Small intestine (tissue), 7 donors: ENCODE results near the gene USP6. TPM values are rescaled to one million over a fixed set of nuclear protein-coding genes. Genes with fewer than 3 reads are reported as not detected.
A peak's percentile ranks its signal among the peaks of the same experiment; 100 is the strongest.

ENCODE experiments used
- DNase-seq, 2 donors: peaks; one replicate each; pipeline versions ENCODE4 v3.0.0 to v3.0.0-alpha.2; 2013
- FAIRE-seq: peaks from 2 replicates; lab custom pipeline; 2012; peaks lifted over from hg19 to GRCh38; lab: Jason Lieb, UNC
- H3K27ac ChIP-seq, 3 donors: one replicate each; pipeline ENCODE4 v1.5.1; 2013; ENCODE audit warnings: low read length in 2 of 3, mild to moderate bottlenecking in 2 of 3, control low read depth in 1 of 3, inconsistent platforms in 1 of 3, low read depth in 1 of 3, moderate library complexity in 1 of 3
- H3K27me3 ChIP-seq, 3 donors: one replicate each; pipeline ENCODE4 v1.6.1; 2013; ENCODE audit warnings: low read length in 3 of 3, inconsistent platforms in 1 of 3; ENCODE audit not compliant: control insufficient read depth in 3 of 3, insufficient read depth in 3 of 3
- H3K36me3 ChIP-seq, 3 donors: one replicate each; pipeline ENCODE4 v1.6.1; 2013; ENCODE audit warnings: low read length in 3 of 3, inconsistent platforms in 1 of 3, low read depth in 1 of 3, mild to moderate bottlenecking in 1 of 3, moderate library complexity in 1 of 3; ENCODE audit not compliant: control insufficient read depth in 3 of 3, insufficient read depth in 2 of 3
- H3K4me1 ChIP-seq, 3 donors: one replicate each; pipeline ENCODE4 v1.6.1; 2013; ENCODE audit warnings: low read length in 2 of 3, inconsistent platforms in 1 of 3, low read depth in 1 of 3, mild to moderate bottlenecking in 1 of 3, moderate library complexity in 1 of 3; ENCODE audit not compliant: control insufficient read depth in 3 of 3, insufficient read depth in 2 of 3
- H3K4me3 ChIP-seq, 3 donors: one replicate each; pipeline ENCODE4 v1.5.1; 2013; ENCODE audit warnings: low read length in 3 of 3, control low read depth in 1 of 3, inconsistent platforms in 1 of 3, low read depth in 1 of 3, mild to moderate bottlenecking in 1 of 3, moderate library complexity in 1 of 3
- H3K9me3 ChIP-seq, 2 donors: one replicate each; pipeline ENCODE4 v1.6.1; 2013; ENCODE audit warnings: low read depth in 1 of 2, low read length in 1 of 2; ENCODE audit not compliant: control insufficient read depth in 2 of 2, insufficient read depth in 1 of 2
- whole genome bisulfite sequencing, 3 donors: extraction: QIAGEN DNeasy Blood & Tissue Kit; methylation state at CpG; one replicate each; pipeline ENCODE4 v1.1.7; 2013; 5-methylcytosine and 5-hydroxymethylcytosine counted together
- polyA plus RNA-seq, 4 donors: library from polyadenylated mRNA; stranded (reverse) in 3 of 4; unstranded in 1 of 4; fragments of 200-250 nt in 3 of 4; fragments of 120-200 nt in 1 of 4; gene quantifications; one replicate each; pipeline versions ENCODE4 v1.2.1 to v1.2.3, GENCODE V29; 2013
- donor health status: healthy with polysubstance abuse.
- donor health status: control.
- donor health status: control.
- donor health status: Bipolar disorder and iron deficiency.
- donor health status: healthy.

Gene USP6
- polyA plus RNA-seq, 4 donors = 0.03 to 0.44 TPM; not detected in 2

GRCh38 chr17:5200360-5200759, 84.5 kb downstream of the USP6 start:
- no peak for DNase-seq
- WGBS, 3 donors = 48 to 69% (median 49%) methylated on average over 2 of the region's 2 CpGs
- Histone ChIP-seq H3K36me3 (peaks cover 0 to 7% (median 0%) of the 10 kb centered on the region in 3 donors), H3K27me3 (no peaks in the 10 kb centered on the region), H3K4me3 (no peak overlapping the region), H3K9me3 (peaks cover 0 to 4% of the 10 kb centered on the region in 2 donors), H3K4me1 (no peaks in the 10 kb centered on the region), H3K27ac (no peak overlapping the region)
- FAIRE-seq = no peak

GRCh38 chr17:5201011-5201410, 85.2 kb downstream of the USP6 start:
- FAIRE-seq = no peak
- H3K9me3 ChIP-seq = peaks cover 0 to 4% of the 10 kb centered on the region in 2 donors
- H3K4me3 ChIP-seq = no peak overlapping the region
- H3K27me3 ChIP-seq = no peaks in the 10 kb centered on the region
- H3K4me1 ChIP-seq = no peaks in the 10 kb centered on the region
- 92 to 97% (median 94%) methylated on average over 8 of the region's 8 CpGs for WGBS, 3 donors
- DNase-seq = no peak
- H3K36me3 ChIP-seq = peaks cover 0 to 7% (median 0%) of the 10 kb centered on the region in 3 donors
- no peak overlapping the region for H3K27ac ChIP-seq

- DNase-seq (no peak), FAIRE-seq (no peak)
- H3K9me3 ChIP-seq = peaks cover 0 to 4% of the 10 kb centered on the region in 2 donors
- 93 to 96% (median 96%) methylated on average over 14 of the region's 14 CpGs for WGBS, 3 donors
- H3K4me1 ChIP-seq = no peaks in the 10 kb centered on the region
- H3K27ac ChIP-seq = no peak overlapping the region
- H3K27me3 ChIP-seq = no peaks in the 10 kb centered on the region
- H3K36me3 ChIP-seq = peaks cover 0 to 7% (median 0%) of the 10 kb centered on the region in 3 donors
- no peak overlapping the region for H3K4me3 ChIP-seq
These were observed 87.5 kb downstream of the USP6 start for GRCh38 chr17:5203178-5203907.

GRCh38 chr17:5203908-5204294, 88.1 kb downstream of the USP6 start:
- 81 to 95% (median 87%) methylated on average over 1 of the region's 1 CpG for WGBS, 3 donors
- no peak overlapping the region for H3K27ac ChIP-seq
- H3K4me1 ChIP-seq = no peaks in the 10 kb centered on the region

DNA sequence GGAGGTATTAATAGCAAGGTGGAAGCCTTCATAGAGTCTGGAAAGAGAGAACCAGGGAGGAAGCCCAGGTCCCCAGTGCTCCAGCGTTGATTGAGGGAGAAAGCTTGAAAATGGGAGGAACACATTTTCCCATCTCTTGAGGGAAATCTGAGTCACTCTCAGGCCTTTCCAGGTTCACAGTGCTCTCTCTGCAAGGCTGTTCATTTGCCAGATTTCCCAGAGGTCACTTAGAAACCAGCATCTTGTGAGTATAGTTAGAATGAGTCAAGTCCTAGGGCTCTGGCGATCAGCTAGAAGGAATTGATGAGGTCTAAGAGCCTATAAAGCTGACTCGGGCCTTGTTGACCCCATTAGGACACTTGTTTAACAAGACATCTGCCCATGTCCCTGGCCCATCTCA, 93.6 kb downstream of the USP6 start:
- no peaks in the 10 kb centered on the region for H3K4me1 ChIP-seq
- peaks cover 0 to 12% (median 3%) of the 10 kb centered on the region in 3 donors for H3K36me3 ChIP-seq
- no peak overlapping the region for H3K4me3 ChIP-seq
- no peak for DNase-seq
- FAIRE-seq = no peak
- WGBS, 3 donors = 91 to 100% (median 92%) methylated on average over 3 of the region's 3 CpGs
- H3K27ac ChIP-seq = no peak overlapping the region
- H3K27me3 ChIP-seq = no peaks in the 10 kb centered on the region
- H3K9me3 ChIP-seq = peaks cover 0 to 4% of the 10 kb centered on the region in 2 donors

More at GRCh38 chr17:5203908-5204294, 88.1 kb downstream of the USP6 start:
- H3K27me3 ChIP-seq = no peaks in the 10 kb centered on the region
- H3K9me3 ChIP-seq = peaks cover 0 to 4% of the 10 kb centered on the region in 2 donors
- no peak overlapping the region for H3K4me3 ChIP-seq
- DNase-seq (peak in 1 of 2 donors; percentile 43), FAIRE-seq (no peak)
- peaks cover 0 to 7% (median 0%) of the 10 kb centered on the region in 3 donors for H3K36me3 ChIP-seq

GRCh38 chr17:5210091-5210490, 94.3 kb downstream of the USP6 start:
- H3K27me3 ChIP-seq = no peaks in the 10 kb centered on the region
- FAIRE-seq = no peak
- no peak for DNase-seq
- H3K36me3 ChIP-seq = peaks cover 0 to 12% (median 3%) of the 10 kb centered on the region in 3 donors
- H3K4me1 ChIP-seq = no peaks in the 10 kb centered on the region
- peaks cover 0 to under 1% of the 10 kb centered on the region in 2 donors for H3K9me3 ChIP-seq
- H3K27ac ChIP-seq = no peak overlapping the region
- 77 to 82% (median 81%) methylated on average over 5 of the region's 5 CpGs for WGBS, 3 donors
- H3K4me3 ChIP-seq = no peak overlapping the region

- DNase-seq (no peak), FAIRE-seq (no peak)
These were observed 94.9 kb downstream of the USP6 start for GRCh38 chr17:5210614-5211252.

DNA sequence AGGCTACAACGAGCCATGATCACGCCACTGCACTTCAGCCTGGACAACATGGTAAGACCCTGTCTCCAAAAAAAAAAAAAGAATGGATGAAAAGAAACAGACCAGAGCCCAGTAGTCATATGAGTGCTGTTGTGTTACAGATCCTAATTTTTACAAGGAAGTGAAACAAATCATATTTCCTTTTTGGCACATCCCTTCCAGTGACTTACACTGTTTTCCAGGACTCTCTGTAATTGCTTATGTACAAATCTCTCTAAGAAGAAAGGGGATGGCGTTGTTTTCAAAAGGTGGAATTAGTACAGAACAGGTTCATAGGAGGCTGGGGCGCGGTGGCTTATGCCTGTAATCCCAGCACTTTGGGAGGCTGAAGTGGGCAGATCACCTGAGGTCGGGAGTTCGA, 95.6 kb downstream of the USP6 start:
- H3K27ac ChIP-seq = no peak overlapping the region
- DNase-seq = no peak
- peaks cover 0 to 15% (median 3%) of the 10 kb centered on the region in 3 donors for H3K36me3 ChIP-seq
- no peaks in the 10 kb centered on the region for H3K27me3 ChIP-seq
- H3K4me1 ChIP-seq = no peaks in the 10 kb centered on the region
- H3K4me3 ChIP-seq = no peak overlapping the region
- 90 to 97% (median 91%) methylated on average over 7 of the region's 7 CpGs for WGBS, 3 donors
- no peak for FAIRE-seq
- no peaks in the 10 kb centered on the region for H3K9me3 ChIP-seq

More at GRCh38 chr17:5210614-5211252, 94.9 kb downstream of the USP6 start:
- no peak overlapping the region for H3K27ac ChIP-seq
- no peaks in the 10 kb centered on the region for H3K4me1 ChIP-seq
- H3K27me3 ChIP-seq = no peaks in the 10 kb centered on the region
- no peak overlapping the region for H3K4me3 ChIP-seq
- peaks cover 0 to 15% (median 3%) of the 10 kb centered on the region in 3 donors for H3K36me3 ChIP-seq
- no peaks in the 10 kb centered on the region for H3K9me3 ChIP-seq
- WGBS, 3 donors = 83 to 91% (median 88%) methylated on average over 8 of the region's 8 CpGs
